Measurements from ENCODE around the gene MPDU1. TPM values are rescaled to one million over a fixed set of nuclear protein-coding genes. Genes with fewer than 3 reads are reported as not detected.

The MPDU1 gene
- total and polyA plus RNA-seq, 2 of the 13 experiments (the other 11 are each of a cell fraction or from before 2014, with no cell fraction given): 112 to 167 TPM

DNA sequence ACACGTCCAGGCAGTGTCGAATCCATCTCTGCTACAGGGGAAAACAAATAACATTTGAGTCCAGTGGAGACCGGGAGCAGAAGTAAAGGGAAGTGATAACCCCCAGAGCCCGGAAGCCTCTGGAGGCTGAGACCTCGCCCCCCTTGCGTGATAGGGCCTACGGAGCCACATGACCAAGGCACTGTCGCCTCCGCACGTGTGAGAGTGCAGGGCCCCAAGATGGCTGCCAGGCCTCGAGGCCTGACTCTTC, 11.4 kb upstream of the MPDU1 start (continued):
- TF ChIP-seq, protein P1, sequence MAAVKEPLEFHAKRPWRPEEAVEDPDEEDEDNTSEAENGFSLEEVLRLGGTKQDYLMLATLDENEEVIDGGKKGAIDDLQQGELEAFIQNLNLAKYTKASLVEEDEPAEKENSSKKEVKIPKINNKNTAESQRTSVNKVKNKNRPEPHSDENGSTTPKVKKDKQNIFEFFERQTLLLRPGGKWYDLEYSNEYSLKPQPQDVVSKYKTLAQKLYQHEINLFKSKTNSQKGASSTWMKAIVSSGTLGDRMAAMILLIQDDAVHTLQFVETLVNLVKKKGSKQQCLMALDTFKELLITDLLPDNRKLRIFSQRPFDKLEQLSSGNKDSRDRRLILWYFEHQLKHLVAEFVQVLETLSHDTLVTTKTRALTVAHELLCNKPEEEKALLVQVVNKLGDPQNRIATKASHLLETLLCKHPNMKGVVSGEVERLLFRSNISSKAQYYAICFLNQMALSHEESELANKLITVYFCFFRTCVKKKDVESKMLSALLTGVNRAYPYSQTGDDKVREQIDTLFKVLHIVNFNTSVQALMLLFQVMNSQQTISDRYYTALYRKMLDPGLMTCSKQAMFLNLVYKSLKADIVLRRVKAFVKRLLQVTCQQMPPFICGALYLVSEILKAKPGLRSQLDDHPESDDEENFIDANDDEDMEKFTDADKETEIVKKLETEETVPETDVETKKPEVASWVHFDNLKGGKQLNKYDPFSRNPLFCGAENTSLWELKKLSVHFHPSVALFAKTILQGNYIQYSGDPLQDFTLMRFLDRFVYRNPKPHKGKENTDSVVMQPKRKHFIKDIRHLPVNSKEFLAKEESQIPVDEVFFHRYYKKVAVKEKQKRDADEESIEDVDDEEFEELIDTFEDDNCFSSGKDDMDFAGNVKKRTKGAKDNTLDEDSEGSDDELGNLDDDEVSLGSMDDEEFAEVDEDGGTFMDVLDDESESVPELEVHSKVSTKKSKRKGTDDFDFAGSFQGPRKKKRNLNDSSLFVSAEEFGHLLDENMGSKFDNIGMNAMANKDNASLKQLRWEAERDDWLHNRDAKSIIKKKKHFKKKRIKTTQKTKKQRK (IDR thresholded peaks at IDR 0.05; ENCODE audit: low read length): no peak
- peak; percentile 40; the same call in 1 of the 2 replicates for TF ChIP-seq NCOA2 (CRISPR knock-in tag; IDR thresholded peaks at IDR 0.05)
- TF ChIP-seq, protein P2, sequence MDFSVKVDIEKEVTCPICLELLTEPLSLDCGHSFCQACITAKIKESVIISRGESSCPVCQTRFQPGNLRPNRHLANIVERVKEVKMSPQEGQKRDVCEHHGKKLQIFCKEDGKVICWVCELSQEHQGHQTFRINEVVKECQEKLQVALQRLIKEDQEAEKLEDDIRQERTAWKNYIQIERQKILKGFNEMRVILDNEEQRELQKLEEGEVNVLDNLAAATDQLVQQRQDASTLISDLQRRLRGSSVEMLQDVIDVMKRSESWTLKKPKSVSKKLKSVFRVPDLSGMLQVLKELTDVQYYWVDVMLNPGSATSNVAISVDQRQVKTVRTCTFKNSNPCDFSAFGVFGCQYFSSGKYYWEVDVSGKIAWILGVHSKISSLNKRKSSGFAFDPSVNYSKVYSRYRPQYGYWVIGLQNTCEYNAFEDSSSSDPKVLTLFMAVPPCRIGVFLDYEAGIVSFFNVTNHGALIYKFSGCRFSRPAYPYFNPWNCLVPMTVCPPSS (IDR thresholded peaks at IDR 0.05): no peak
- no peak for TF ChIP-seq ETV6 (CRISPR knock-in tag; conservative IDR thresholded peaks at IDR 0.05)
- no peak for TF ChIP-seq HNRNPH1 (optimal IDR thresholded peaks at IDR 0.05; ENCODE audit: low read depth, low read length)
- peak; percentile 99 for TF ChIP-seq DMAP1 (CRISPR knock-in tag; IDR thresholded peaks at IDR 0.05)
- TF ChIP-seq KAT7 (CRISPR knock-in tag; IDR thresholded peaks at IDR 0.05; ENCODE audit: borderline replicate concordance): no peak
- peak; percentile 75; the same call in 1 of the 2 replicates for TF ChIP-seq KMT2B (CRISPR knock-in tag; IDR thresholded peaks at IDR 0.05)

DNA sequence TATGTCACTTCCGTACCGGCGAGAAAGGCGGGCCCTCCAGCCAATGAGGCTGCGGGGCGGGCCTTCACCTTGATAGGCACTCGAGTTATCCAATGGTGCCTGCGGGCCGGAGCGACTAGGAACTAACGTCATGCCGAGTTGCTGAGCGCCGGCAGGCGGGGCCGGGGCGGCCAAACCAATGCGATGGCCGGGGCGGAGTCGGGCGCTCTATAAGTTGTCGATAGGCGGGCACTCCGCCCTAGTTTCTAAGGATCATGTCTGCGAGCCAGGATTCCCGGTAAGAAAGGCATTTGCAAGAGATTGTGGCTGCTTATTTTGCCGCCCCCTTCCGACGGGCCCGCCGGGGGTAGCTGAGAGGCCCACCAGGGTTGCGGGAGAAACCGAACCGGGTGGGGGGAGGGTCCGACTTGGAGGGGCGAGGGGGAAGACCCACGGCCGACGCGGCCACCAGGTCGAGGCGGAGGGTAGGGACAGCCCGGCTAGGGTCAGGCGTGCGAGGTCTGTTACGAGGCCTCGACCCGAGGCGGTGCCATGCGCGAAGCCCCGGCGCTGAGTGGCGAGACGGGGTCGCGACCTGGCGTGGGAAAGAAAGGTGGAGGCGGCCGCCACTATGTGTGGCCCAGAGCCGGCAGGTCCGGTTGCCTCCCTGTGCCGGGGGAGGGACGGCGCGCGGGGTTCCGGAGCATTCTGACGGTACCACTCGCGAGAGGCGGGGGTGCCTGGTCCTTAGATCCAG, 10.9 kb upstream of the MPDU1 start:
- peak overlapping the region; percentile 93 for H3K4me2 ChIP-seq (ENCODE audit: low read depth, low read length)
- ChIA-PET CTCF (ENCODE audit: low intra/inter-chr PET ratio, low total read pairs) (no interaction called here), POLR2A (interaction anchor here (1.0 to 3.3 kb wide), 13 partner anchors 11 to 261 kb away, joined by 3 to 51 read pairs (median 8); partner anchors contain the start of genes ATP1B2, FXR2, MPDU1 and POLR2A)
- no peaks in the 10 kb centered on the region for H3K9me3 ChIP-seq (ENCODE audit: low read length)
- WGBS (ENCODE audit: low lambda C conversion rate): under 1% methylated on average over 21 of the region's 73 CpGs
- TSS peak; percentile 50 for BruUV-seq (replicated peaks)
- no peaks in the 10 kb centered on the region; a peak in 1 of 5 replicates for H3K27me3 ChIP-seq (ENCODE audit: control insufficient read depth in 1 of 2, insufficient read depth in 2 of 2, low read length in 2 of 2)
- H3K4me1 ChIP-seq (ENCODE audit: insufficient read depth, low read length): peaks cover 51% of the 10 kb centered on the region
- in situ Hi-C loops (cut with HindIII; ENCODE audit: extremely low pct_ligation_motif_present, low pct_unique_long_range_greater_than_20kb): loop anchor here (10.0 kb wide), 1 partner anchor 272 kb away; no protein-coding TSS in a partner anchor
- intact Hi-C loops (cut with micrococcal nuclease; ENCODE audit: unreplicated experiment): loop anchor here (5.0 kb wide), 1 partner anchor 115 kb away; the partner anchor contains the start of genes TP53 and WRAP53
- no peak overlapping the region for H2AFZ ChIP-seq (ENCODE audit: low read length)
- DNase-seq (ENCODE audit: low spot score): peak; percentile 98
- H4K20me1 ChIP-seq (ENCODE audit: insufficient read depth, low read length): peaks cover 43% of the 10 kb centered on the region
- ATAC-seq: no peak; the same call in 2 of the 3 replicates
- peak overlapping the region; percentile 93 for H3K27ac ChIP-seq (ENCODE audit: extremely low read length, insufficient read depth, low read length)
- FAIRE-seq: no peak
- H3K79me2 ChIP-seq (ENCODE audit: insufficient read depth, low read length): peaks cover 44% of the 10 kb centered on the region
- H3K4me3 ChIP-seq (replicated peaks in 1 of 3; ENCODE audit: insufficient read depth in 1 of 3, low read depth in 2 of 3, low read length in 3 of 3): peak overlapping the region; percentile 89 to 96 (median 94)
- peaks cover 11 to 67% of the 10 kb centered on the region in 2 experiments for H3K36me3 ChIP-seq (replicated peaks in 1 of 2; ENCODE audit: control insufficient read depth in 1 of 2, insufficient read depth in 2 of 2, low read length in 2 of 2)
- peak overlapping the region; percentile 99 for H3K9ac ChIP-seq (ENCODE audit: insufficient read depth, low read depth, low read length)
- no peak; the same call in 1 of the 2 replicates for TF ChIP-seq ZNF547 (CRISPR knock-in tag; IDR thresholded peaks at IDR 0.05)
- TF ChIP-seq ZNF354B (CRISPR knock-in tag; IDR thresholded peaks at IDR 0.05): no peak
- TF ChIP-seq MAFK (conservative IDR thresholded peaks at IDR 0.05 in 1 of 2, IDR thresholded peaks at IDR 0.05 in 1 of 2; ENCODE audit: low read length in 2 of 2): no peak
- TF ChIP-seq ZNF263 (CRISPR knock-in tag; IDR thresholded peaks at IDR 0.05): no peak
- TF ChIP-seq ZNF724P (CRISPR knock-in tag; IDR thresholded peaks at IDR 0.05; ENCODE audit: borderline replicate concordance): 0 out of 2 replicates have a peak, but pooled peaks have one; percentile 43
- TF ChIP-seq, protein P3, sequence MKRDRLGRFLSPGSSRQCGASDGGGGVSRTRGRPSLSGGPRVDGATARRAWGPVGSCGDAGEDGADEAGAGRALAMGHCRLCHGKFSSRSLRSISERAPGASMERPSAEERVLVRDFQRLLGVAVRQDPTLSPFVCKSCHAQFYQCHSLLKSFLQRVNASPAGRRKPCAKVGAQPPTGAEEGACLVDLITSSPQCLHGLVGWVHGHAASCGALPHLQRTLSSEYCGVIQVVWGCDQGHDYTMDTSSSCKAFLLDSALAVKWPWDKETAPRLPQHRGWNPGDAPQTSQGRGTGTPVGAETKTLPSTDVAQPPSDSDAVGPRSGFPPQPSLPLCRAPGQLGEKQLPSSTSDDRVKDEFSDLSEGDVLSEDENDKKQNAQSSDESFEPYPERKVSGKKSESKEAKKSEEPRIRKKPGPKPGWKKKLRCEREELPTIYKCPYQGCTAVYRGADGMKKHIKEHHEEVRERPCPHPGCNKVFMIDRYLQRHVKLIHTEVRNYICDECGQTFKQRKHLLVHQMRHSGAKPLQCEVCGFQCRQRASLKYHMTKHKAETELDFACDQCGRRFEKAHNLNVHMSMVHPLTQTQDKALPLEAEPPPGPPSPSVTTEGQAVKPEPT (CRISPR knock-in tag; IDR thresholded peaks at IDR 0.05; ENCODE audit: low read depth): peak; percentile 14; the same call in 1 of the 2 replicates
- TF ChIP-seq, protein P4, sequence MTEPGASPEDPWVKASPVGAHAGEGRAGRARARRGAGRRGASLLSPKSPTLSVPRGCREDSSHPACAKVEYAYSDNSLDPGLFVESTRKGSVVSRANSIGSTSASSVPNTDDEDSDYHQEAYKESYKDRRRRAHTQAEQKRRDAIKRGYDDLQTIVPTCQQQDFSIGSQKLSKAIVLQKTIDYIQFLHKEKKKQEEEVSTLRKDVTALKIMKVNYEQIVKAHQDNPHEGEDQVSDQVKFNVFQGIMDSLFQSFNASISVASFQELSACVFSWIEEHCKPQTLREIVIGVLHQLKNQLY (CRISPR knock-in tag; IDR thresholded peaks at IDR 0.05): no peak
- TF ChIP-seq CCAR2 (optimal IDR thresholded peaks at IDR 0.05; ENCODE audit: low read depth, low read length): no peak

Measured in HepG2 (cell line).